IMR-90 (cell line): ENCODE results near the gene DCP1A. TPM values are rescaled to one million over a fixed set of nuclear protein-coding genes. Genes with fewer than 3 reads are reported as not detected.

Experiments
- ATAC-seq: fragments of 200-7000 bp; cut with Tn5 transposase; 2 replicates; pipeline ENCODE4 v1.9.1; 2020; ENCODE audit warnings: low read depth, mild to moderate bottlenecking, moderate library complexity
- BruUV-seq: library from RNA; stranded (reverse); fragments of 400-500 nt; replicated peaks from 2 replicates; lab custom pipeline; 2021; lab: Mats Ljungman, UMichigan
- CTCF ChIA-PET: fragments of 300-600 bp; formaldehyde crosslinking; extraction: SDS; loops from one replicate; lab custom pipeline; 2021; ENCODE audit warnings: antibody characterized with exemption; lab: Yijun Ruan, JAX
- POLR2A ChIA-PET: fragments of 300-600 bp; sonication (Branson Sonifier 250); formaldehyde crosslinking; loops from one replicate; lab custom pipeline; 2022; ENCODE audit warnings: antibody characterized with exemption; ENCODE audit not compliant: unreplicated experiment; lab: Charles Lee
- DNase-seq: peaks from one replicate; pipeline ENCODE4 v3.0.0; 2013
- H2AFZ ChIP-seq: replicated peaks from 2 replicates; pipeline ENCODE3; 2013; ENCODE audit warnings: low read length, mild to moderate bottlenecking; ENCODE audit not compliant: poor library complexity
- H2AK5ac ChIP-seq: 2 replicates; pipeline ENCODE4 v1.6.1; 2013; ENCODE audit warnings: low read depth, low read length, inconsistent platforms
- H2AK9ac ChIP-seq: replicated peaks from 2 replicates; pipeline ENCODE3; 2013; ENCODE audit warnings: mild to moderate bottlenecking, low read depth, low read length, moderate library complexity; ENCODE audit not compliant: poor library complexity
- H2BK120ac ChIP-seq: 2 replicates; pipeline ENCODE4 v1.6.1; 2013; ENCODE audit warnings: low read depth, low read length, inconsistent platforms
- H2BK15ac ChIP-seq: 3 replicates; pipeline ENCODE4 v1.6.1; 2013; ENCODE audit warnings: low read depth, low read length, inconsistent platforms
- H2BK20ac ChIP-seq: 2 replicates; pipeline ENCODE4 v1.6.1; 2013; ENCODE audit warnings: low read depth, mild to moderate bottlenecking, inconsistent platforms, low read length, moderate library complexity
- H2BK5ac ChIP-seq: 2 replicates; pipeline ENCODE4 v1.6.1; 2013; ENCODE audit warnings: mild to moderate bottlenecking, low read depth, low read length, inconsistent platforms; ENCODE audit not compliant: poor library complexity, severe bottlenecking
- H3K14ac ChIP-seq: replicated peaks from 2 replicates; pipeline ENCODE4 v1.6.1; 2013; ENCODE audit warnings: low read depth, low read length, inconsistent platforms
- H3K18ac ChIP-seq: 2 replicates; pipeline ENCODE4 v1.6.1; 2013; ENCODE audit warnings: low read depth, low read length, control low read depth
- H3K23ac ChIP-seq: 2 replicates; pipeline ENCODE4 v1.6.1; 2013; ENCODE audit warnings: low read depth, low read length, inconsistent platforms
- H3K27ac ChIP-seq: 2 replicates; pipeline ENCODE4 v1.5.1; 2013; ENCODE audit warnings: mild to moderate bottlenecking, control low read depth, low read length; ENCODE audit not compliant: insufficient read depth
- H3K27me3 ChIP-seq: 2 replicates; pipeline ENCODE4 v1.6.1; 2013; ENCODE audit warnings: low read length; ENCODE audit not compliant: control insufficient read depth, insufficient read depth
- H3K36me3 ChIP-seq: 2 replicates; pipeline ENCODE4 v1.6.1; 2013; ENCODE audit warnings: low read length, mixed read lengths; ENCODE audit not compliant: control insufficient read depth, insufficient read depth
- H3K4ac ChIP-seq: 2 replicates; pipeline ENCODE4 v1.6.1; 2013; ENCODE audit warnings: low read depth, low read length, inconsistent platforms
- H3K4me1 ChIP-seq: 2 replicates; pipeline ENCODE4 v1.6.1; 2013; ENCODE audit warnings: low read length, mixed read lengths; ENCODE audit not compliant: control insufficient read depth, insufficient read depth
- H3K4me2 ChIP-seq: 2 replicates; pipeline ENCODE4 v1.6.1; 2013; ENCODE audit warnings: low read depth, mild to moderate bottlenecking, control low read depth, low read length, moderate library complexity
- H3K4me3 ChIP-seq: 2 replicates; pipeline ENCODE4 v1.5.1; 2013; ENCODE audit warnings: low read depth, mild to moderate bottlenecking, control low read depth, low read length, moderate library complexity; ENCODE audit not compliant: insufficient read depth
- H3K56ac ChIP-seq: 2 replicates; pipeline ENCODE4 v1.6.1; 2013; ENCODE audit warnings: low read length, inconsistent platforms; ENCODE audit not compliant: insufficient read depth; ENCODE audit errors: extremely low read depth
- H3K79me1 ChIP-seq, 2 experiments: 2 replicates each; pipeline ENCODE4 v1.6.1; 2013; ENCODE audit warnings: low read length in 2 of 2, inconsistent platforms in 1 of 2, low read depth in 1 of 2
- H3K9ac ChIP-seq: 2 replicates; pipeline ENCODE4 v1.6.1; 2013; ENCODE audit warnings: low read depth, low read length, control low read depth
- H3K9me1 ChIP-seq: 2 replicates; pipeline ENCODE4 v1.6.1; 2013; ENCODE audit warnings: low read length, inconsistent platforms; ENCODE audit not compliant: insufficient read depth
- H3K9me3 ChIP-seq: 2 replicates; pipeline ENCODE4 v1.6.1; 2013; ENCODE audit warnings: low read length; ENCODE audit not compliant: control insufficient read depth, insufficient read depth
- H4K20me1 ChIP-seq: 2 replicates; pipeline ENCODE4 v1.6.1; 2013; ENCODE audit warnings: low read length, inconsistent platforms; ENCODE audit not compliant: insufficient read depth
- H4K5ac ChIP-seq: 2 replicates; pipeline ENCODE4 v1.6.1; 2013; ENCODE audit warnings: mild to moderate bottlenecking, low read depth, low read length, control low read depth
- H4K8ac ChIP-seq, 2 experiments: 2 replicates each; pipeline ENCODE4 v1.6.1; 2013; ENCODE audit warnings: low read depth in 2 of 2, low read length in 2 of 2, control low read depth in 1 of 2, inconsistent platforms in 1 of 2
- H4K91ac ChIP-seq: 2 replicates; pipeline ENCODE4 v1.6.1; 2013; ENCODE audit warnings: low read depth, low read length, inconsistent platforms; ENCODE audit not compliant: insufficient read depth
- BHLHE40 ChIP-seq: fragments of 150-350 bp; IDR thresholded peaks from 2 replicates; pipeline ENCODE4 v1.6.1; 2016; ENCODE audit warnings: mild to moderate bottlenecking, low read depth, low read length
- CEBPB ChIP-seq: IDR thresholded peaks from 2 replicates; pipeline ENCODE4 v1.6.1; 2012; ENCODE audit warnings: low read depth, low read length, improper control_type of control experiment
- CHD1 ChIP-seq: IDR thresholded peaks from 2 replicates; pipeline ENCODE4 v1.6.1; 2012; ENCODE audit warnings: low read depth, low read length, improper control_type of control experiment
- ELK1 ChIP-seq: fragments of 150-350 bp; IDR thresholded peaks from 2 replicates; pipeline ENCODE4 v1.6.1; 2016; ENCODE audit warnings: low read depth, mild to moderate bottlenecking, low read length, moderate library complexity, borderline replicate concordance
- FOS ChIP-seq: fragments of 150-350 bp; IDR thresholded peaks from 2 replicates; pipeline ENCODE4 v1.6.1; 2016; ENCODE audit warnings: low read depth, low read length
- MAFK ChIP-seq: IDR thresholded peaks from 2 replicates; pipeline ENCODE4 v1.6.1; 2012; ENCODE audit warnings: low read depth, low read length, improper control_type of control experiment
- MXI1 ChIP-seq: IDR thresholded peaks from 2 replicates; pipeline ENCODE4 v1.6.1; 2012; ENCODE audit warnings: low read depth, mild to moderate bottlenecking, low read length, moderate library complexity, borderline replicate concordance
- NFE2L2 ChIP-seq: fragments of 150-350 bp; IDR thresholded peaks from 2 replicates; pipeline ENCODE4 v1.6.1; 2016; ENCODE audit warnings: low read depth, mild to moderate bottlenecking, low read length
- POLR2A ChIP-seq: IDR thresholded peaks from 2 replicates; pipeline ENCODE4 v1.6.1; 2012; ENCODE audit warnings: mild to moderate bottlenecking, low read depth, low read length
- RAD21 ChIP-seq: IDR thresholded peaks from 2 replicates; pipeline ENCODE4 v1.6.1; 2012; ENCODE audit warnings: low read length, improper control_type of control experiment
- RFX5 ChIP-seq: IDR thresholded peaks from 2 replicates; pipeline ENCODE4 v1.8.0; 2012; ENCODE audit warnings: low read depth, mild to moderate bottlenecking, low read length, moderate library complexity
- SMC3 ChIP-seq: fragments of 150-350 bp; IDR thresholded peaks from 2 replicates; pipeline ENCODE4 v1.6.1; 2016; ENCODE audit warnings: low read depth, mild to moderate bottlenecking, antibody characterized with exemption, low read length, moderate library complexity
- USF2 ChIP-seq: fragments of 150-350 bp; IDR thresholded peaks from 2 replicates; pipeline ENCODE4 v1.6.1; 2017; ENCODE audit warnings: mild to moderate bottlenecking, antibody characterized with exemption, low read length, low read depth
- WGBS, 2 experiments: methylation state at CpG; one replicate each; pipeline versions ENCODE4 v1.1.5 to v1.1.7; 2013; ENCODE audit warnings: missing lambda C conversion rate in 2 of 2; ENCODE audit not compliant: insufficient read length in 1 of 2; ENCODE audit errors: extremely low coverage in 2 of 2; 5-methylcytosine and 5-hydroxymethylcytosine counted together
- dilution Hi-C: fragments of 300-500 bp; cut with HindIII; formaldehyde crosslinking; loops from one replicate; pipeline ENCODE4 v1.14.3; 2018; ENCODE audit warnings: low sequenced_read_pairs; ENCODE audit not compliant: unreplicated experiment
- in situ Hi-C: fragments of 300-500 bp; cut with MboI; formaldehyde crosslinking; loops from 3 replicates; pipeline ENCODE4 v1.14.3; 2019; ENCODE audit warnings: low sequenced_read_pairs, inconsistent platforms, mixed read lengths
- intact Hi-C: fragments of 100-400 bp; cut with micrococcal nuclease; formaldehyde crosslinking; loops from 2 replicates; pipeline ENCODE4 v1.10.0; 2022
- polyA plus RNA-seq, 3 experiments: library from polyadenylated mRNA; depleted of rRNA; stranded (reverse); fragments of >200 nt; gene quantifications; 2 replicates each; pipeline ENCODE4 v1.2.3, GENCODE V29; 2012; ENCODE audit warnings: low replicate concordance in 1 of 3
- total RNA-seq: library from RNA; depleted of rRNA; stranded (reverse); fragments of >200 nt; gene quantifications from 2 replicates; pipeline ENCODE4 v1.2.3, GENCODE V29; 2012

The DCP1A gene
- total and polyA plus RNA-seq, 2 of the 4 experiments (the other 2 are of a cell fraction) = 13.2 to 30.1 TPM

GRCh38 chr3:53235545-53235944 is 111.8 kb downstream of the DCP1A start (continued):
- no peak for TF ChIP-seq USF2
- TF ChIP-seq RAD21 = no peak
- TF ChIP-seq NFE2L2 = no peak

GRCh38 chr3:53234841-53235232 is 112.5 kb downstream of the DCP1A start:
- H2AK9ac ChIP-seq = no peak overlapping the region
- no TSS peak for BruUV-seq
- no peak overlapping the region; a peak in 1 of 4 replicates for H4K8ac ChIP-seq
- no peak overlapping the region for H2BK5ac ChIP-seq
- no peak overlapping the region for H3K56ac ChIP-seq
- in situ Hi-C loops (no loop called here), intact Hi-C loops (no loop called here), dilution Hi-C loops (no loop called here)
- peaks cover 25% of the 10 kb centered on the region for H3K9me1 ChIP-seq
- H3K79me1 ChIP-seq = peaks cover 52 to 86% of the 10 kb centered on the region in 2 experiments
- H3K27me3 ChIP-seq = no peaks in the 10 kb centered on the region
- H3K18ac ChIP-seq = no peak overlapping the region
- TF ChIP-seq CEBPB = no peak
- no peak for TF ChIP-seq CHD1
- TF ChIP-seq FOS = no peak
- TF ChIP-seq NFE2L2 = no peak
- no peak for TF ChIP-seq RAD21
- TF ChIP-seq RFX5 = no peak
- no peak for TF ChIP-seq MXI1
- no peak for TF ChIP-seq SMC3
- no peak for TF ChIP-seq POLR2A
- TF ChIP-seq BHLHE40 = no peak
- TF ChIP-seq ELK1 = no peak
- no peak for TF ChIP-seq MAFK
- TF ChIP-seq USF2 = no peak
- H3K4me2 ChIP-seq = no peak overlapping the region
- H3K23ac ChIP-seq = no peak overlapping the region
- peak overlapping the region; percentile 30; the same call in 1 of the 2 replicates for H3K4ac ChIP-seq
- no peak overlapping the region for H2BK120ac ChIP-seq
- peak overlapping the region; percentile 10; the same call in 1 of the 2 replicates for H3K27ac ChIP-seq
- no peaks in the 10 kb centered on the region for H3K9me3 ChIP-seq
- H2AFZ ChIP-seq = no peak overlapping the region
- H3K36me3 ChIP-seq = peaks cover 83% of the 10 kb centered on the region
- DNase-seq = no peak
- POLR2A ChIA-PET = no interaction called here
- no peak overlapping the region for H3K4me3 ChIP-seq
- H4K91ac ChIP-seq = no peak overlapping the region; the same call in 1 of the 2 replicates
- CTCF ChIA-PET = interaction anchor here (1.2 kb wide), 1 partner anchor 12 kb away, joined by 3 read pairs; no protein-coding TSS in a partner anchor
- peaks cover 24% of the 10 kb centered on the region for H3K4me1 ChIP-seq
- no peak overlapping the region; the same call in 1 of the 2 replicates for H2AK5ac ChIP-seq
- H2BK20ac ChIP-seq = peak overlapping the region; percentile 14; the same call in 1 of the 2 replicates
- WGBS, 2 experiments = 100% methylated on average over 7 of the region's 10 CpGs; no CpG with 5 or more reads in 1 of the 2 experiments
- H2BK15ac ChIP-seq = no peak overlapping the region
- ATAC-seq = no peak
- H4K5ac ChIP-seq = no peak overlapping the region
- no peak overlapping the region for H3K14ac ChIP-seq
- H4K20me1 ChIP-seq = peaks cover 13% of the 10 kb centered on the region
- no peak overlapping the region for H3K9ac ChIP-seq
